Measurements from ENCODE around the gene CENPO. TPM values are rescaled to one million over a fixed set of nuclear protein-coding genes. Genes with fewer than 3 reads are reported as not detected.

CENPO gene
- total and polyA plus RNA-seq, 2 experiments from 2014 or later = 6.1 to 16.1 TPM

DNA sequence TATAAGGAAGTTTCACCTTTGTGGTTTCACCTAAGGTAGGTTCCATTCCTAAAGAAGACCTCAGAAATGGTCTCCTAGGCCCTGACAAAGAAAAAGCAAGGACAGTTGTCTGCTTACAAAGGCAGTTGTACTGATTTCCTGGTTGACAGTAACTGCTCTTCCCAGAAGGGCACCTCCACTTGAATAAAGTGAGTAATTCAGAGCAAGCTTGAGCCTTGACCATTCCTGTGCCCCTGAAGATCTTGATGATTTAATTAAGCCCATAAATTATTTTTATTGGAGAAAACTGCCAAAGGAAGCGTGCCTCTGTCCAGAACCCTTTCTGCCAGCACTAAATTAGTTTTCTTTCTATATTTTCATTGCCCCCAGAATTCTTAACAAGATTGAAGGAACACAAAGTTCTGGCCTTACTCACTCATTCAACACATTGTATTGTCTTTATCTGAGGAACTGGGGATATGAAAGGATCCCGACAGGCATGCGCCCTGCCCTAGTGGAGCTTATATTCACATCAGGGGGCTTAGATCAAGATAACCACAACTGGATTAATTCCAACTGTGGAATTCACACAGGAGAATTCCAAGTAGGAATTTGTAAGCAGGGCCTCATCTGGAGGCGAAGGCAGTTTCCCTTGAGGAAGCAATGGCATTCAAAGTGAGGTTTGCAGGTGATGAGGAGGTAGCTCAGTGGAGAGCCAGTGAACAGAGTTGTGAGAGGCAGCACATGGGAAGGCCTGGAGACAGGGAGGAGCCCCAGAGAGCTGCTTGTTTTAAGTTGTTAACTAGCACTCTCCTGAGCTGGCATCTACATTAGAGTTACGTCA is 21.2 kb upstream of the CENPO start:
- DNase-seq (ENCODE audit: low read depth in 1 of 2, low spot score in 1 of 2) = no peak
- Histone ChIP-seq H3K9me3 (ENCODE audit: low read depth) (no peaks in the 10 kb centered on the region), H3K27me3 (no peaks in the 10 kb centered on the region), H3K36me3 (peaks cover 4% of the 10 kb centered on the region), H3K27ac (no peak overlapping the region), H3K4me3 (no peak overlapping the region), H3K4me1 (ENCODE audit: low read depth) (no peaks in the 10 kb centered on the region)
- TF ChIP-seq, protein P1, sequence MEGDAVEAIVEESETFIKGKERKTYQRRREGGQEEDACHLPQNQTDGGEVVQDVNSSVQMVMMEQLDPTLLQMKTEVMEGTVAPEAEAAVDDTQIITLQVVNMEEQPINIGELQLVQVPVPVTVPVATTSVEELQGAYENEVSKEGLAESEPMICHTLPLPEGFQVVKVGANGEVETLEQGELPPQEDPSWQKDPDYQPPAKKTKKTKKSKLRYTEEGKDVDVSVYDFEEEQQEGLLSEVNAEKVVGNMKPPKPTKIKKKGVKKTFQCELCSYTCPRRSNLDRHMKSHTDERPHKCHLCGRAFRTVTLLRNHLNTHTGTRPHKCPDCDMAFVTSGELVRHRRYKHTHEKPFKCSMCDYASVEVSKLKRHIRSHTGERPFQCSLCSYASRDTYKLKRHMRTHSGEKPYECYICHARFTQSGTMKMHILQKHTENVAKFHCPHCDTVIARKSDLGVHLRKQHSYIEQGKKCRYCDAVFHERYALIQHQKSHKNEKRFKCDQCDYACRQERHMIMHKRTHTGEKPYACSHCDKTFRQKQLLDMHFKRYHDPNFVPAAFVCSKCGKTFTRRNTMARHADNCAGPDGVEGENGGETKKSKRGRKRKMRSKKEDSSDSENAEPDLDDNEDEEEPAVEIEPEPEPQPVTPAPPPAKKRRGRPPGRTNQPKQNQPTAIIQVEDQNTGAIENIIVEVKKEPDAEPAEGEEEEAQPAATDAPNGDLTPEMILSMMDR (IDR thresholded peaks at IDR 0.05; ENCODE audit: low read depth, low read length) = no peak

GRCh38 chr2:24774373-24774772 is 18.9 kb upstream of the CENPO start:
- Histone ChIP-seq H3K36me3 (no peaks in the 10 kb centered on the region), H3K27me3 (no peaks in the 10 kb centered on the region), H3K9me3 (ENCODE audit: low read depth) (no peaks in the 10 kb centered on the region), H3K27ac (no peak overlapping the region), H3K4me1 (ENCODE audit: low read depth) (no peaks in the 10 kb centered on the region), H3K4me3 (no peak overlapping the region)
- DNase-seq (ENCODE audit: low read depth in 1 of 2, low spot score in 1 of 2) = no peak
- TF ChIP-seq, protein P1 (IDR thresholded peaks at IDR 0.05; ENCODE audit: low read depth, low read length) = no peak

DNA sequence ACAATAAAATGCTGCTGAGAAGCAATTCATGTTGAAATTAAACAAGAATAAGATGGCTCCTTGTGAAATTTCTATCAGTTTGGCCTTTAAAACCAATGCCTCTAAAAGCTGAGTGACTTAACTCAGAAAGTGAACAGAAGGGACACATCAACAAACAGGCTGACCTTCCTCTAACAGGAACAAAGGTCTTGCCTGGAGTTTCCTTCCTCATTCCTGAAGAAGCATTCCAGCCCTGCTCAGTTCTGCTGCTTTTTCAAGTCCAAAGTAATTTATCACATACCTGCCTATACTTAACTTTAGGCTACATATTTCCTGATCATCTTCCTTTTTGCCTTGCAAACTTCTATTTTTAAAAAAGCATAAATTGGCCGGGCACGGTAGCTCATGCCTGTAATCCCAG is 14.1 kb upstream of the CENPO start:
- Histone ChIP-seq H3K36me3 (no peaks in the 10 kb centered on the region), H3K4me1 (ENCODE audit: low read depth) (no peaks in the 10 kb centered on the region), H3K4me3 (no peak overlapping the region), H3K27ac (no peak overlapping the region), H3K27me3 (no peaks in the 10 kb centered on the region), H3K9me3 (ENCODE audit: low read depth) (no peaks in the 10 kb centered on the region)
- no peak for DNase-seq (ENCODE audit: low read depth in 1 of 2, low spot score in 1 of 2)
- TF ChIP-seq, protein P1 (IDR thresholded peaks at IDR 0.05; ENCODE audit: low read depth, low read length) = no peak

DNA sequence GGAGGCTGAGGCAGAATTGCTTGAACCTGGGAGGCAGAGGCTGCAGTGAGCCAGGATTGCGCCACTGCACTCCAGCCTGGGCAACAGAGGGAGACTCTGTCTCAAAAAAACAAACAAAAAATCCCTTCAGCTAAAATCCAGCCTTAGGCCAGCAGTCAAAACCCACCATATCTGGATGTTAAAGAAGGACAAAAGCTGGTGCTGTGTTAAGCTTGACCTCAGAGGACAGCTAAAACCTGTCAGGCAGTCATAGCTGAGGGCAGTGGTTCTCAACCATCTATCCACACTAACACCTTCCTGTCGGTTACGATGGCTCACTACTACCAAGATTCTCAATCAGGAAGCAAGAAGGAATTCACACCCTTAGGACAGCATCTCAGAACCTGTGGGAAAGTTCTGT is 9.6 kb upstream of the CENPO start:
- no peaks in the 10 kb centered on the region for H3K9me3 ChIP-seq (ENCODE audit: low read depth)
- no peak overlapping the region for H3K27ac ChIP-seq
- TF ChIP-seq, protein P1 (IDR thresholded peaks at IDR 0.05; ENCODE audit: low read depth, low read length) = no peak
- H3K4me3 ChIP-seq = no peak overlapping the region
- H3K4me1 ChIP-seq (ENCODE audit: low read depth) = no peaks in the 10 kb centered on the region
- no peaks in the 10 kb centered on the region for H3K27me3 ChIP-seq
- DNase-seq (ENCODE audit: low read depth in 1 of 2, low spot score in 1 of 2) = no peak
- no peaks in the 10 kb centered on the region for H3K36me3 ChIP-seq

DNA sequence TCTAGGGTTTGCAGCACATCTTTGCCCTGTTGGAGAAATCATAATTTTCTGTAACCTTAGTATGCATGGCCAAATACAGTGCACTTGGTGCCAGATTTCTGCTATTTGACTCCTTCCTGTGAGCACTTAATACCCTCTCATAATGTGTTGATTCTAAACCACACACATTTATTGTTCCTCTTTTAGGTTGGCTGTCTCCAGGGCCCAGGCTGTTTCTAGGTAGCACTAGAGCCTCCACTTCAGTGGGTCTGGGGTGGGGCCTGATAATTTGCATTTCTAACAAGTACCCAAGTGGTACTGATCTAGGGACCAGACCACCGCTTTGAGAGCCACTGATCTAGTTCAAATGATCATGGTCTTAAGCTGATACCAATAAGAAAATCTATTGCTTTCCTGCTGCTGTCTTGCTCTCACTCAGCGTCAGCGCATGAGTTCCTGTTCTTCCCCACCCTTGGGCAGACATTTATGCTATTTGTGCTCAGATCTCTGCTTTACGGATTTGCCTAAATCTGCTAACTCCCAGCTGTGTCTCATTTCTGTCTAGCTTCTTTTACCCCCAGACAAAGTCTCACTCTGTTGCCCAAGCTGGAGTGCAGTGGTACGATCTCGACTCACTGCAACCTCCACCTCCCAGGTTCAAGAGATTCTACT is 7.4 kb upstream of the CENPO start:
- no peak overlapping the region for H3K4me3 ChIP-seq
- no peaks in the 10 kb centered on the region for H3K27me3 ChIP-seq
- H3K4me1 ChIP-seq (ENCODE audit: low read depth) = no peaks in the 10 kb centered on the region
- no peaks in the 10 kb centered on the region for H3K36me3 ChIP-seq
- no peaks in the 10 kb centered on the region for H3K9me3 ChIP-seq (ENCODE audit: low read depth)
- no peak for DNase-seq (ENCODE audit: low read depth in 1 of 2, low spot score in 1 of 2)
- no peak overlapping the region for H3K27ac ChIP-seq
- TF ChIP-seq, protein P1 (IDR thresholded peaks at IDR 0.05; ENCODE audit: low read depth, low read length) = no peak

All from cardiac muscle cell (in vitro differentiated cells and primary cell).